Embryonic facial prominence (tissue), 1 donor: ENCODE measurements around the gene PCDH9.
"Not testable (repeated sequence)": the region's sequence is repeated elsewhere in the genome, so short reads cannot be mapped to it uniquely, and the experiment has no call there.

ENCODE experiments used
- DNase-seq: peaks from one replicate; pipeline ENCODE4 v3.0.0-alpha.2; 2016; ENCODE audit errors: extremely low spot score

PCDH9 gene

DNA sequence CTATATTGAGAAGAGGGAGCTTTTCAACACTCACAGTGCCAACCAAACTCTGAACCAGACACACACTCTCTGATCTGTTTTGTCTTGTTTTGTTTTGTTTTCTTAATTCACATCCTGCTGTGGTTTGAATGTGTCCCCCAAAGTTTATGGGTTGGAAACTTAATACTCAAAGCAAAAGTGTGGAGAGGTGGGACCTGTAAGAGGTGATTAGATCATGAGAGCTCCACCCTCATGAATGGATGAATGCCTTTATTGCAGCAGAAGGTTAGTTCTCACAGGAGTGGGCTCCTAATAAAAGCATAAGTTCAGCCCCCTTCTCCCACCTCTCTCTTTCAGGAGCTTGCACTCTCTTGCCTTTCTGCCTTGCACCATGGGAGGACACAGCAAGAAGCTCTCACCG, 957.1 kb downstream of the PCDH9 start:
- no peak for DNase-seq

DNA sequence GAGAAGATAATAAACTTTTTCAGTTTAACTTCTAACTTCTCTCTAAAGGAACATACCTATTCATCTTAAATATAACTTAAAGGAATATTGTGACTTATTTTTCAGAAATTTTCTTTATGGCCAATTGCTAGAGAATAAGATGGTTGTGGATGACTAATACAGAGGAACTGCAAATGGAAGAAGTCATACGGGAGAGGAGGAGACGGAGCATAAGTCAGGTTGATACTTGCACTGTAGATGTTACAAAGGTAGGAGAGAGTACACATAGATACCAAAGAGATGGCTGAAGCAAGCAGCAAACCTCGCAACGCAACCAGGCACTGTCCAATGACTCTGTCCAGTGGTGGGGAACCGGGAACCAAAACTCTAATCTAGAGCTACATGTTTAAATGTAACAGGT, 963.4 kb downstream of the PCDH9 start:
- DNase-seq: no peak

DNA sequence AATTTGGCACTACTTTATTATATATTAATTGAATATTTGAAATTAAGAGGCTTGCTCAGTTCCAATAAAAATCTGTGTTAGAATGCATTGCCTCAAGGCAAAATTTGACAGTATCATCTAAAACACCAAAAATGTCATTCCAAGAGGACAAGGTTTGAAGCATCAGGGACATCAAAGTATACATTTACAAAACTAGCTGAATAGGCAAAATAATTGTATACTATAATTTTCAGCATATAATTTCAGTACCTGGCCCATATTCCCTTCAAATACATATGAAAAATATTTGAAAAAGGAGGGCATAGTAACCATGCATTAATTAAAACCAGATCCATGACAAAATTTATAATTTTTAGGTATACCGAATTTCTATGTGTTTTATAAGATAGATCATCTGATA, 963.8 kb downstream of the PCDH9 start:
- DNase-seq: no peak

DNA sequence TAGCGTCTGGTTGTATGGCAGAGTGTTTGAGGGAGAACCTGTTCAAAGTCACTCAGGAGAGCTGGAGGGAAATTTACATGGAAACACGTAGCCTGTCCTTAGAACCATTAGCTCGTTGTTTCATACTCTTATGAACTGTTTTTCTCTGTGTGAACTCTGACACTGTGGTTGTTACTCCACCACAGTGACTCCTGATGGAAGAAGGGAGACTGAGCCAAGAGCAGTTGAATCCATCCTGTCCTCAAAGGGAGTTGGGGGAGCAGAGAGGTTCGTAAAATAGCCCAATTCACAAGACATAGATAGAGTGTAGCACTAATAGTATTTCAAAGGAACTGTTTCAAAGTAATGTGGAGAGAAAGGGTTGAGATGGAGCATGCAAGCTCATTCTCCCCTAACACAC, 964.8 kb downstream of the PCDH9 start:
- DNase-seq: no peak

DNA sequence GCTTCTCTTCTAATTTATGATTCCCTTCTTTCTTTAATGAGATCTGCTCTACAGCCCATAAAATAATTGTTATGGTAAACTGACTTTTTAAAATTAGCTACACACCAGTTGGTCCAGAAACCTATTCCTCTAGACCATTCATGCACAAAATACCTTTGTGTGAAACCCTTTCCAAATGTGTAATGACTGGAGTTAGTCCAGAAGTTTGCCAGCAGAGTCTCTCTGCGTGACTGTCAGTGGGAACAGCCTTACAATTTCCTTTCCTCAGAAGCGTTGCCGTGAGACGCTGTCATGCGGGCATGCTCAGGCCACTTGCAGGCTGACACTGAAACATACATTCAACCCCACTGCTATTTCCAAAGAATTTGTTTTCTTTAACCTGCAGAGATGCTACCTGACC, 965.2 kb downstream of the PCDH9 start:
- no peak for DNase-seq

DNA sequence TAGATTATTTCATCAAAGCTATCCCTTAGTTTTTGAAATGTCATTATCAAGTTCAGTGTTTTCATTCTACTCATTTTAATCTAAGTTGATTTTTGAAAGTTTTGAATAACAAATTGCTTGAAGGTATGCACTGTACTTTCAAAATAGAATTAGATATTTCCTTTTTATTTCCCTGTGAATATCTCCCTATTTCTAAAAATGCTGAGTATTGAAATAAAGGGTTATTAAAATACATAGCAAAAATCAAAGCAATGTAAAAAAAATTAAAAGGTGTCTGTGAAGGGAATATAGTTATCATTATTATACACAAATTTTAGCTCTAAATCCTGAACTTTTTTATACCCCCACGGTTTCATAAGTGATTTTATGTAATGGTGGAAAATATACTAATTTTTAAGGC, 967.8 kb downstream of the PCDH9 start:
- DNase-seq: no peak

DNA sequence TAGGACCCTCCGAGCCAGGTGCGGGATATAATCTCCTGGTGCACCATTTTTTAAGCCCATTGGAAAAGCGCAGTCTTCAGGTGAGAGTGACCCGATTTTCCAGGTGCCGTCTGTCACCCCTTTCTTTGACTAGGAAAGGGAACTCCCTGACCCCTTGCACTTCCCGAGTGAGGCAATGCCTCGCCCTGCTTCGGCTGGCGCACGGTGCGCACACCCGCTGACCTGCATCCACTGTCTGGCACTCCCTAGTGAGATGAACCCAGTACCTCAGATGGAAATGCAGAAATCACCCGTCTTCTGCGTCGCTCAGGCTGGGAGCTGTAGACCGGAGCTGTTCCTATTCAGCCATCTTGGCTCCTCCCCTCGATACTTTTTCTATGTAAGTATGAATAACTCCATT, 970.7 kb downstream of the PCDH9 start:
- DNase-seq: not testable (repeated sequence)
